GM21526 (cell line): ENCODE data around the gene ATP1A4.

ENCODE experiments used
- ATAC-seq: cut with Tn5 transposase; IDR thresholded peaks from one replicate; pipeline ENCODE4 v1.9.1; 2021; ENCODE audit warnings: moderate library complexity; ENCODE audit not compliant: unreplicated experiment, low FRiP score

Gene ATP1A4

DNA sequence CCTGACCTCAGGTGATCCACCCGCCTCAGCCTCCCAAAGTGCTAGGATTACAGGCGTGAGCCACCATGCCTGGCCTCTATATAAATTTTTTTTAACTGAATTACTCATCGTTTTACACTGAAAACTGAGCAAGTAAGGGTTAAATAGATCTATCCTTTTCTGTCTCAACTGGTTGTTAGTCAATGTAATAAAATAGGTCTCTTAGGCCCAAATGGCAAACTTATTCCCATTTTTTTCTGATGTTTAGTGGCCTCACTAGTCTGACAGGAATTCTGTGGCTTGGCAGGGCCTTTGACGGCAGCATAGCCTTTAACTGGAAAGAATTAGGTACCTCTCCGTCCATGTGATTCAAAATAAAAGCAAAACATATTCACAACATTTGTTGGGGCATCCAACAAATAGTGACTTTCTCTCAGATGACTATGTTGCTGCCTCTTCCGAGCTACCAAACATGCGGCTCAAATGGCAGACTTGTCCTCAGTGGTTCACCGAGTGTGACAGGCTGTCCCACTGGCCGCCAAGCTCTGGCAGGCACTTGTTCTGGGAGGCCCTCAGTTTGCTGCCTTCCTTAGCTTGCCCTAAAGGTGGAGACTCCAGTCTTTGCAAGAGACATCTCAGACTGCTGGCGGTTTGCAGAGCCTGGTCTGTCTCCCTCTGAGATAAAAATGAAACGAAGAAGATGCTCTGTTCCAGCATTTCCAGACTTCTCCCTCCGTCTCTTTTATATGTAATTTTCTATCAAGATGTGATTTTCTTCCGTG is 17.4 kb downstream of the ATP1A4 start:
- no peak for ATAC-seq

DNA sequence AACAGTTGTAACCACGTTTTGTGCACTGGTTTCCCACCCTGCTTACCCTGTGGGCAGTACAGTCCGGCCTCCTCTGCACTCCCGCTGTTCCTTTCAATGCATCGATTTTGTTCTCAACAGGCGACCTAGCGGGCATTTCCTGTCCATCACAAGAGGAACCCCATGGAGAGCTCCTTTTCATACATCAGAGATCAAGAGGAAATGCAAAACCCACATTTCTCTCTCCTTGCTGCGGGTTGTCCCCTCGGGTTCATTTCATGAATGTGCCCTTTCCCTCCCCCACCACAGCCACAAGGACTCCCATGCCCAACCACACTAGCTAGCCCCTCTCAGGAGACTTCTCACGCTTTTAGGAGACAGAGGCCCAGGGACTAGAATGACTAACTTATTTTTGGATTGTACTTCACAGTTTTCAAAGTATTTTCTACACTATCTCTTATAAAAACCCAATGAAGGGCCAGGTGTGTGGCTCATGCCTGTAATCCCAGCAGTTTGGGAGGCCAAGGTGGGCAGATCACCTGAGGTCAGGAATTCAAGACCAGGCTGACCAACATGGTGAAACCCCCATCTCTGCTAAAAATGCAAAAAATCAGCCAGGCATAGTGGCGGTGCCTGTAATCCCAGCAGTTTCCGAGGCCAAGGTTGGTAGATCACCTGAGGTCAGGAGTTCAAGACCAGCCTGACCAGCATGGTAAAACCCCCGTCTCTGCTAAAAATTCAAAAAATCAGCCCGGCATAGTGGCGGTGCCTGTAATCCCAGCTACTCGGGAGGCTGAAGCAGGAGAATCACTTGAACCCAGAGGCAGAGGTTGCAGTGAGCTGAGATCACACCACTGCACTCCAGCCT is 18.4 kb downstream of the ATP1A4 start:
- no peak for ATAC-seq

DNA sequence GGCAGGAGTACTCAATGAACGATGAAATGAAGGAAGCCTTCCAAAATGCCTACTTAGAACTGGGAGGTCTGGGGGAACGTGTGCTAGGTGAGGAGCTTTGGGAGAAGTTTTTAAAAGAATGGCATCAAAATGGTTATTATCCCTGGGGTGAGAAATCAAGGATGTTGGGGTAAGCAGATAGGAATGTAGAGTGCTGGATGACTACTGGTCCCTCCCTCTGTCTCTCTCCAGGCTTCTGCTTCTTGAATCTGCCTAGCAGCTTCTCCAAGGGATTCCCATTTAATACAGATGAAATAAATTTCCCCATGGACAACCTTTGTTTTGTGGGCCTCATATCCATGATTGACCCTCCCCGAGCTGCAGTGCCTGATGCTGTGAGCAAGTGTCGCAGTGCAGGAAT is 20.0 kb downstream of the ATP1A4 start:
- ATAC-seq = no peak

DNA sequence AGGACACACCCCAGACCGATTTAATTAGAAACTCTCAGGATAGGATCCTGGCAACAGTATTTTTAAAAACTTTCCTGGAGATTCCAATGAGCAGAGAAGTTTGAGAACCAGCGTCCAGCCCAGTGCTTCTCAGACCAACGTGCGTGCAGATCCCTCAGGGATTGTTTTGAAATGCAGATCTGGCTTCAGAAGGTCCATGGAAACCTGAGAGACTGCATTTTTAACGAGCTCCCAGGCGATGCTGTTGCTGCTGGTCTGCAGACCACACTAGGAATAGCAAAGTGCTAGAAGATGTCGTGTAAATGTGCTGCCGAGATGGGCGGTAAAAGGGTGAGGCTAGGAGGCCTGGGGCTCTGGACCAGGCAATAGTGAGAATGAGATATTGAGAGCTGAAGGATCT is 20.6 kb downstream of the ATP1A4 start:
- no peak for ATAC-seq

DNA sequence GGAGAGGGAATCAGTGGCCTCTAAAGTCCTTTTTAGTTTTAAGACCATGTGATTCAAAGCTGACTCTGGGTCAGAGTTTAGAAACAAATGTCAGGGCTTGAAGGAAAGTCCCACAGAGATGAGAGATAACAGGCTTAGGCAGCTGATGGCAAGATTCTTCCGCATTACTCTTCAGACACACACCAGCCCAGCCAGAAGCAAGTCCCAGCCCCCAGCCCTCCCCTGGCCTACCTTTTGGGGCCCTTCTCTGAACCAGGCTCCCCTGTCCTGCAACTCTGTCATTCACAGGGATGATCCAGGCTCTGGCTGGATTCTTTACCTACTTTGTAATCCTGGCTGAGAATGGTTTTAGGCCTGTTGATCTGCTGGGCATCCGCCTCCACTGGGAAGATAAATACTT is 25.8 kb downstream of the ATP1A4 start:
- ATAC-seq = no peak

DNA sequence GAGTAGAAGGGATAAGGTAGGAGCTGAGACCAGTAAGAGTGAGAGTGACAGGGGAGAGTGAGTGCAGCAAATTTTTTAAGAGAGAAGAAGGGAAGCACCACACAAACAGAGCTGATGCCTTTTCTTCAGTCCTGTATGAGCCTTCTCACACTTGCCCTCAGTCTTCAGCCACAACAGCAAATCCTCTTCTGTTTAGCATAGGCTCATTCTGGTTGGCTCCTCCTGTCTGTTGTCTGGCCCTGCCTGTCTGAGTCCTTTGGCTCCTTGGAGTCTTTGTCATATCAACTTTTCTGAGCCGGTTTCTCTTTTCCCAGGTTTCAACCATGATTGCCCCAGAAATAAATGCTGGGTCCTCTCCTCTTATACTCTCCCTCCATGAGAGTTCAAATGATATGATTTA is 26.3 kb downstream of the ATP1A4 start:
- ATAC-seq = no peak

DNA sequence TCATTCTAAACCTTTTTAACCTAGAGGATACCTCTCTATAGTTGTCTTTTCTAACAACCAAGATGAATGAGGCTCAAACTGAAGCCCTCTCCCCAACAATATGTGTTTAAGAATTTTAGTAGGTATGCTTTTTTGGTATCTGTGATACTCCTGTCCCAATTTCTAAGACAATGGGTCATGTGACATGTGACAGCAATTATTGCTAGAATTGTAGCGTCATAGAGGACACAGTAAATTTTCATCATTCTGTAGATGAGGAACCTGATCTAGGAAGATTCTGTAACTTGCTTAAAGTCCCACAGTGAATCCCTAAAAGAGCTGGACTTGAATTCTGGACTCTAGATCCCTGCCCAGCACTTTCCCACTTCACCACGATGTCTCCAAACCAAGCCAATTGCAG is 27.3 kb downstream of the ATP1A4 start:
- no peak for ATAC-seq

DNA sequence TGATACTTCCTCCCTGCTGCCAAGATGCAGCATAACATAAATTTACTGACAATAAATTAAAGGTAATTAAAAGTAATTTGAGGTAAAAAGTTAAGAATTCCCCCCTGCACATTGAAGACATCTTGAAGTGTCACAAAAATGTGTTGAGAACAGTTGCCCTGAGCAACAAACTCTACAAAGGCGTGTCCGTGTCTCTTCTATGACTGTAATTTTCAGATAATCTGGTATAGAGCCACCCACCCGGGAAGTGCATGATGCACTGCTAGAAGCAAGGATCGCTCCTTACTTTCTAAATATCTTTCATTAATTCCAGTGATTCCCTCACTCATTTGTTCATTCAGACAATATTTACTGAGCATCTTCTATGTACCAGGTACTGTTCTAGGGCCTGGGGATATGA is 27.9 kb downstream of the ATP1A4 start:
- ATAC-seq = no peak

DNA sequence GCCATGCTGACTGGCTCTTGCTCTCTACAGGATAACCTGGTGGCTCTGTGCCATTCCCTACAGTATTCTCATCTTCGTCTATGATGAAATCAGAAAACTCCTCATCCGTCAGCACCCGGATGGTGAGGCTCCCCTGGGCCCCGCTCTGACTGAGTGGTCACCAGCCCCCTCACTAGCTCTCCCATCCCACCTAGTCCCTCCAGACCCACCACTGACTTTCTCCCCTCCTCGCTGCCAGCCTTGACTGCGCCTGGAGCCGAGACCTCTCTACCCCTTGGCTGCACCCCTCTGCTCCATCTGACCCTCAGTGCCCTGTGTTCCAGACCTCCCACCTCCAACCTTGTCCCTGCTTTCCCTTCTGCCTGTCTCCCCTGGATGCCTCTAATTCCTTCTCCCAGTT is 34.8 kb downstream of the ATP1A4 start:
- no peak for ATAC-seq

DNA sequence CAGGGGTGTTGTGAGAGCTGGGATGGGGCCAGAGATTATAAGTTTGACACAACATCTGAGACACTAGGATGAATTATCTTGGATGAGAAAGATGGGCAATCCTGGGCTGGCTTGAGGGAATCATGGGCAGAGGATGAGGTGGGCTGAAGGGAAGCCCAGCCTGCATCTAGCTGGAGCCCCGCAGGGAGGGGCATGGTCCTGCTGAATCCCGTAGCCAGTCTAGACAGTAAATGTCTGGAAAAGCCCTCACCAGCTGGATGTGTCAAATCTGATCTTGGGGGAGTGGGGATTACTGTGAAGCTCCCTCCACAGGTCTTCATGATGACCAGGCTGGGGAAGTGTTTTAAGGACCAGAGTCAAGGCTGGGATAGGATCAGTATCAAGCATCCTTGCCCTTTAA is 35.3 kb downstream of the ATP1A4 start:
- no peak for ATAC-seq

DNA sequence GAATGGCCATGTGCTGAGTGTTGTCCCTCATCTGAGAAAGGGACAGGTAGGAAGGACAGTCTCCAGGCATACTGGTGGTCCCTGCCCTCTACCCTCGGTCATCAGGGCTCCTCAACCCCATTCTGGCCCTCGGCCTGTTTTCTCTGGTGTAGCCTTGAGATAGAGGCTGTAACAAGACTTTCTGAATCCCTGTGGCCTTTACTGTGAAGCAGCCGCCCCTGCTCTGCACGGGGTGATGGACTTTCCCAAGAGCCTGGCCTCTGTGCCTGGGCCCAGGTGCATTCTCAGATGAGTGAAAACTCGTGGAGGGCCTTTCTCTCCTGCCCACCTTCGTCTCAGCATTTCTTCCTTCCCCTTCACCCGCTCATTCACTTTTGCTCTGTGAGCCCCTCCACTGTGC is 36.0 kb downstream of the ATP1A4 start:
- no peak for ATAC-seq

DNA sequence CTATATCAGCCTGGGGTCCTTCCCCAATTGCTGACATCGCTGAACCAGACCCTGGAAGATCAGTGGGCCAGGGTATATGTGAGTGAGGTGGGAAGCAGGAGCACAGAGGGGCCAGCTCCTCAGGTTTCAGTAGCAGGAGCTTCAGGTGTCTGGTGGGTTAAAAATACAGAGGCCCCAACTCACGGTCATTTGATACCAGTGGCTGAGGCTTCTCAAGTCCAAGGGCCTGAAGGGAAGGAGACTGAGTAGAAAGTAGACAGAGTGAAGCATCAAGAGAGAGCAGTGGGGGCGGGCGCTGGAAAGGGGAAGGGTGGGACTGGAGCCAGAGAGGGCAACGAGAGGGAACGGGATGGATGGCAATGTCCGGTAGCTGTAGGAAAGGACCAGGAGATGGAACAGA is 36.9 kb downstream of the ATP1A4 start:
- ATAC-seq = no peak

DNA sequence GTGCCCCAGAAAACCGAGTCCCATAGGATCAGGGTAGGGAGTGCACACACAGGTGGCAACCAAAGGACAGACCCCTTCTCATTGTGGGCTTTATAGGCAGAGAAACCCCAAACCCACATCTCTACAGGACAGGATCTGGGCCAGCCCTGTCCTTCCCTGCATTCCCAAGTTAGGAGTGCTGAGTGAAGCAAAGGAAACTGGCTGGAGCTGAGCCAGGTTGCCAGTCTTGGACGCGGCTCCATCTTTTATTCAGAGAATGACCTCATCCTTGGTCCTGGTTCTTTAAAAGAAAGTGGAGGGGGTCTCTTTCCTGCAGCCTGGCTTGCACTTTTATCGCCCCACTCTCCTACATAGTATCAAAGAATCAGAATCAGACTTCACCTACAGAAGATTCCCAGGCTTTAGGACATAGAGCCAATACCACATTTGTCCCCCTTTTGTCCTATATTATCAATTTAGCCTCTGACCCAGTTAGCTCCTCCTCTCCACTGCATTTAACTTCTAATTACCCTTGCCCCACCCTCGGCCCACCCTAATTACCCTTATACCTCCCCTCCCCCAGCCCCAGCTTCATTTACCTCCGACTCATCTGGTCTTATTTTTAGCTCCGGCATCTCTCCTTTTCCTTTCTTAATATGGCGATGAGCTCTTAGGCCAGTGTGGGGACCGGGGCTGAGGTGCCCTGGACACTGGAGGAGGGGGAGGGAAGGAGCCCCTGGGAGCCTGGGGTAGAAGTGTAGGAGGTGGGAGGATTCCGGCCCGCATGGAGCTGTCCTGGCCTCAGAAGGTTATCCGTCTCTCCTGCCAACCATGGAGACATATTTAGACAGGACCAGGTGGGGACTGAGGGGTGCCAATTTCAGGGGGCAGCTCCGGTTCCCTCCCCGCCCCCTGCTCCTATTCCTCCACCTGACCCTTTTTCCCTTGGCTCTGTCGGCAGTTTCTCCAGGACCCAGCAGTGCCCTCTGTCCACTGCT is 38.5 kb downstream of the ATP1A4 start, which contains the start of gene CASQ1:
CASQ1 (plus strand) TSS at position 927 of the 977 bp plus-strand sequence. CDS start 177 bp downstream, outside the sequence.
- no peak for ATAC-seq

DNA sequence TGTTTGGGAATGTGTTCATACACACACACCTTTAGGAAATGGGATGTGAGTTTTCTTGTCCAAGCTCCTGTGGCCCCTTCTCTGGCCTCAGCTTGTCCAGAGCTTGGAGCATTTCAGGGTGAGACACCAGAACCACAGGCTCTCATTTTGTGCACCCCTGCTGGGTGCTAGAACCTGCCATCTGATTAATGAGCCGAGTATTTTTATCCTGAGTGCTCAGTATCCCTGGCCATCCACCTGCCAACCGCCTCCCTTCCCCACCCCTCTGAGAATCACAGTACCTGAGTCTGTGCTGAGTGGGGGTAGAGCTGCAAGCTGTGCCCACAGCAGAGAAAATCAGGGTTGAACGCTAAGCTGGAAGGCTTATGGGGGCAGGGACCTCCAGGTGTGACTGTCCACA is 40.4 kb downstream of the ATP1A4 start:
- no peak for ATAC-seq

DNA sequence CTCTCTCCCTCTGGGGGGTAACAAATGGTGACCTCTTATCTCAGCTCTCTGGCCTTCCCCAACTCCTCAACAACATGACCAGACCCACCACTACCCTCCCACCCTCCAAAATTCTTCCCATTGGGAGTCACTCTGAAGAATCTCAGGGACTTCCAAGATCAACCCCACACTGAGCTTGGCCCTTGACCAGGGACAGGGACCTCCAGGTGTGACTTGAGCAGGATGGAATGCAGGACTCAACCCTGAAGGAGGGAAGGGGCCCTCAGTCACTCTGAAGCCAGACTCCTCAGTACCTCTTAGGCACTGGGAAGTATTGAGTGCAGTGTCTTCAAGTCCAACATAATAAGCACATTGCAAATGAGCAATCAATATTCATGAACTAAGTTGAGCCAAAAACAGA is 40.8 kb downstream of the ATP1A4 start:
- no peak for ATAC-seq

DNA sequence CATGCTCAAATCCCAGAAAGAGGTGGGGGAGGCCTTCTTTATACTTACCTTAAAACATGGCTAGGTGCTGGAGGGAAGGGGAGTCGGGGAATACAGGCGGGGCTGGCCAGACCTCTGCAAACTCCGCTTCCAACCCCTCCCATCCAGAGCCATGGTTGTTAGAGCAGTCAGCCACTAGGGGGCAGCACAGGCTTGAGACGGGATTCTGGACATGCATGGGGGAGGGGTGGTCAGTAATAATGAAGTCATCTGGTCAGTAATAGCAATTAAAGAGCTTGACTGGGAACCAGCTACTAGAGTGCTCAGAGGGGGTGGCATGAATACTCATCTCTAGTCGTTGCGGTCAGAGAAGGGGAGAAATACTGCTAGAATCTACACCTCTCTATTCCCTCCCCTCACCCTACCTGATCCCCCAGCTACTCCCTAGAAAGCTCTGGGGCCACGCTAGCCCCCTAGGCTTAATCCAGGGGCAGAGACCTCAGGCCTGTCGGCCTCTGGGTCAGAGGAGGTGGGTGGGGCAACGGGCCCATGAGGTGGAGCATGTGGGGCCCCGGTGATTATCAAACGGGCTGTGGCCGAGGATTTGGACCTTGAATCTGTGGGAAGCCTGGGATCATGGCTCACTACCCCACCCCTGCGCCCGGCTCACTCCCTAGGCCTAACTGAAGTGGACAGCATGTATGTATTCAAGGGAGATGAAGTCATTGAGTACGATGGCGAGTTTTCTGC is 41.9 kb downstream of the ATP1A4 start:
- ATAC-seq = peak; percentile 54

DNA sequence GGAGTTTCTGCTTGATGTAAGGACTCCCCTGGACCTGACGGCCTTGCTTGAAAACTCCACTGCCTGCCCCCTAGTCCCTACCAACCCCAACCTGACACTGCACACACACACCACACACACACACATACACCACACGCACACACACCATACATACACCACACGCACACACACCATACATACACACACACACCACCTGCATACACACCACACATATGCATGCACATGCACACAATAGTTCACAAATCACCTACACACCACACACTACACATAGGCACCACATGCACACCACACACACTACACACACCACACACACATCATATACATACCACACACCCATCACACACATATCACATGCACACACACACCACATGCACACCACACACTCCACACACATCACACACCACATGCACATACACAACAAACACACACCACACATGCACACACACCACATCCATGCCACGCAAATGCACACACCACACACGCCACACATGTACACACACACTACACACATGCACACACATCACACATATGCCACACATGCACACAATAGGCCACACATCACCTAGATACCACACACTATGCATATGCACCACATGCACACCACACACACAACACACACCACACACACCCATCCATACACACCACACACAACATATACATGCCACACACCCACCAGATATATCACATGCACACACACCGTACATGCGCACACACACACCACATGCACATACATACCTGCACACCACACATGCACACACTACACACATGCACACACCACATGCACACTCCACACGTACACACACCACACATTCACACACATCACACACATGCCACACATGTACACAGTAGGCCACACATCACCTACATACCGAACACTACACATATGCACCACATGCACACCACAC is 42.7 kb downstream of the ATP1A4 start:
- ATAC-seq = no peak

DNA sequence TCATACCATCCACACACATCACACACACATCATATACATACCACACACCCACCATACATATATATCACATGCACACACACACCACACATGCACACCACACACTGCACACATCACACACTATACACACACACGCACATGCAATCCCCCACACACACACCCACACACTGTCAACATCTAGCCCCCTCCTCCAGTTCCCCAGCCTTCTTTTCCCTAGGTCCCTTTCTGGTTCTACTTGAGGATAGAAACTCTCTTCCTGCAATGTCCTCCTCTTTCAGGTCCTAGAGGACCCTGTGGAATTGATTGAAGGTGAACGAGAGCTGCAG is 43.3 kb downstream of the ATP1A4 start:
- ATAC-seq = no peak

DNA sequence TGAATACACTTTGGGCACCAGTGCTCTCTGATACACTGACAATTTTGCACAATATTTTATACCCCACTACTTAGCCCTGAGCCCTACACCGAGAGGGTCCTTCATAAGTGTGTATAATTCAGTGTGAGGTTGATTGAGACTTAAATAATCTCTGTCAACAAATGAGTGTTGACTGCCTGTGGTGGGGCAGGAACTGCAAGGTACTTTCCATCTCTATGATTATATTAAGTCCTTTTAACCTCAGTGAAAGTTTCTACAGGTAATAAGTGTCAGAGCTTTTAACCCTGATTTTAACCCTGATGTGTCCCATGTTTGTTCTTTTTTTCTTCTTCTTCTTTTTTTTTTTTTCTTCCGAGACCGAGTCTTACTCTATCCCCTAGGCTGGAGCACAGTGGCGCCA is 44.7 kb downstream of the ATP1A4 start:
- ATAC-seq = no peak
